GM18498 (cell line): ENCODE measurements around the gene C2CD4C.
"Not testable (repeated sequence)": the region's sequence is repeated elsewhere in the genome, so short reads cannot be mapped to it uniquely, and the experiment has no call there.

Source experiments
- ATAC-seq: cut with Tn5 transposase; IDR thresholded peaks from one replicate; pipeline ENCODE4 v1.9.1; 2021; ENCODE audit warnings: mild to moderate bottlenecking, moderate library complexity; ENCODE audit not compliant: unreplicated experiment

The C2CD4C gene

GRCh38 chr19:386189-386588 lies 22.8 kb downstream of the C2CD4C start:
- ATAC-seq, result not testable (repeated sequence)

DNA sequence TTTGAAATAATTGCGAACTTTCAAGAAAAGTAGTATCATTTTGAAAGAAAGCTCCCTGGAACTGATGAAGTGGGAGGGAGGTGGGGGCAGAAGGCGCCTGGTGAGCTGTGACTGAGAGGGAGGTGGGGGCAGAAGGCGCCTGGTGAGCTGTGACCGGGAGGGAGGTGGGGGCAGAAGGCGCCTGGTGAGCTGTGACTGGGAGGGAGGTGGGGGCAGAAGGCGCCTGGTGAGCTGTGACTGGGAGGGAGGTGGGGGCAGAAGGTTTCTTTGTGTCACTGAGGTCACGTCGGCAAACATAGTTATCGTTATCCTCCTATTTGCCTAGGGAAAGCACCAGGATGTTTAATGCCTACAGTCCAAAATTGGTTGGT lies 24.2 kb downstream of the C2CD4C start:
- ATAC-seq, result no peak

DNA sequence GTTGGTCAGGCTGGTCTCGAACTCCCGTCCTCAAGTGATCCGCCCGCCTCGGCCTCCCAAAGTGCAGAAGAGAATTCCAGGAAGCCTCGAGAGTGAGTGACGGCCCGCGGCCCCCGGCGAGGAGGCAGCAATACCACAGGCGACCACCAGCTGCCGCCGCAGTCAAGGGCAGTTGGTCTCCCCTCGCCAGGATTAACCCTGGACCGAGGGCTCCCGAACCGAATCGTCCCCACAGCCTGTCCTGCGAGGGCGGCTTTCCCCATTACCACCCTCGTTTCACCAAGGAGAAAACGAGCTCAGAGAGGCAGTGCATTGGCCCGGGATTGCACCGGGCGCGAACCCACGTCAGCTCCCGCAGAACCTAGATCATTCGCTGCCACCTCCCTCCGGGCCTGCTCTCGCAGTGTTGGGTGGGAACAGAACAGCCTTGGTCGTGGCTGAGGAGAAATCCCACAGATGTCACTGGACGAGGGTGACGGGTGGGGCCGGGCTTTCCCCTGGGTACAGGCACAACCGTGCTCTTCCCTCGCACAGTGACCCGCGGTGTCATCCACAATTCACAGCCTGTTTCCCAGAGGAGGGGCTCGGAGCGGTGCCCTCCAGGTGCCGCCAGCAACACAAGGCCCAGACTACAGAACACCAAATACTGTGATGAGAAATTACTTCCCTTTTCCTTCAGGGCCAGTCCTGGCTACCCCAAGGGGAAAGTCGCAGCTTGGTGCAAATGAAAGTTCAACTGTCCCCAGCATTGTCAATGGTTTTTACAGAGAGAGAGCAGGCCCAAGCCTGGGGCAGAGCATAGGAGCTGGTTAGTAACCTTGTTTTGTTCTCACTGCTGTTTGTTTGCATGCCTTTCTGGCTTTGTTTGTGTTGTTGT lies 24.8 kb downstream of the C2CD4C start:
- ATAC-seq, result no peak

DNA sequence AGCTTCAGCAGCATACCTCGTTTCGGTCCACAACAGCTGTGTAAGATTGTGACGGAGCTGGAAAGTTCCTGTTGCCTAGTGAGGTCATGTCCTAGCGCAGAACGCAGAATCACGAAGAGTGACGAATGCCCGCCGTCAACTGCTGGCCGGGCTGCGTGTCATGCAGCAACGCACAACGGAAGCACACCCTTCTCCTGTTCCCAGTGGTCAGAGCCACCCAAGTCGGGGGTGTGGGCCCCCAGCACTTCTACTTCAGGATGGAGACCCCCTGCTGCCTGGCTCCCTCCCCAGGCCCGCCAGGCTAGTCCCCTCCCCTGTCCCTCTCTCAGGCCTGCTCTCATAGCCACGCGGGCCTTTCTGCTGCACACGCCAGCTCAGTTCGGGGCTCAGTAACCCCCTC lies 25.9 kb downstream of the C2CD4C start:
- no peak for ATAC-seq

- ATAC-seq, result not testable (repeated sequence)
Measured at GRCh38 chr19:382578-382977, 26.4 kb downstream of the C2CD4C start.

- not testable (repeated sequence) for ATAC-seq
Measured at GRCh38 chr19:381901-382300, 27.0 kb downstream of the C2CD4C start.

DNA sequence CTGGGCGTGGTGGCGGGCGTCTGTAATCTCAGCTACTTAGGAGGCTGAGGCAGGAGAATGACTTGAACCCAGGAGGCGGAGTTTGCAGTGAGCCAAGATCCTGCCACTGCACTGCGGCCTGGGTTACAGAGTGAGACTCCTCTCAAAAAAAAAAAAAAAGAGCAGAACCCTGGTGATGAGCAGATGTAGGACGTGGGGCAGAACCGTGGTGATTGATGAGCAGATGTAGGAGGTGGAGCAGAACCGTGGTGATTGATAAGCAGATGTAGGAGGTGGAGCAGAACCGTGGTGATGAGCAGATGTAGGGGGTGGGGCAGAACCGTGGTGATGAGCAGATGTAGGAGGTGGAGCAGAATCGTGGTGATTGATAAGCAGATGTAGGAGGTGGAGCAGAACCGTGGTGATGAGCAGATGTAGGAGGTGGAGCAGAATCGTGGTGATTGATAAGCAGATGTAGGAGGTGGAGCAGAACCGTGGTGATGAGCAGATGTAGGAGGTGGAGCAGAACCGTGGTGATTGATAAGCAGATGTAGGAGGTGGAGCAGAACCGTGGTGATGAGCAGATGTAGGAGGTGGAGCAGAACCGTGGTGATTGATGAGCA lies 28.2 kb downstream of the C2CD4C start:
- not testable (repeated sequence) for ATAC-seq

- no peak for ATAC-seq
Measured at GRCh38 chr19:379796-380195, 29.2 kb downstream of the C2CD4C start.

DNA sequence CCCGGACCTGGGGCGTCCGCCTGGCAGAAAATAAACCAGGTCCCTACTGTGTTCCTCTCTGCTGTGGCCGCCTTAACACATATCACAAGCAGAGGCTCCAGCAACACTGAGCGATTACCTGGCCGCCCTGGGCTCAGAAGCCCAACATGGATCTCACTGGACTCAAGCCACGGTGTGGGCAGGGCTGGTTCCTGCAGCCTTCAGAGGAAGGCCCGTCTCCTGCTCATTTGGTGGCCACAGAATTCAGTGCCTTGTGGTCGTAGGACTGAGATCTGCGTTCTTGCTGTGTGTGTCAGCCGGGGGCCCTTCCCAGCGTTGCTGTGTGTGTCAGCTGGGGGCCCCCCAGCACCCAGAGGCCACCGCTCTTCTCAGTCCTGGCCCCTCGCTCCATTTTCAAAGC lies 30.2 kb downstream of the C2CD4C start:
- no peak for ATAC-seq

DNA sequence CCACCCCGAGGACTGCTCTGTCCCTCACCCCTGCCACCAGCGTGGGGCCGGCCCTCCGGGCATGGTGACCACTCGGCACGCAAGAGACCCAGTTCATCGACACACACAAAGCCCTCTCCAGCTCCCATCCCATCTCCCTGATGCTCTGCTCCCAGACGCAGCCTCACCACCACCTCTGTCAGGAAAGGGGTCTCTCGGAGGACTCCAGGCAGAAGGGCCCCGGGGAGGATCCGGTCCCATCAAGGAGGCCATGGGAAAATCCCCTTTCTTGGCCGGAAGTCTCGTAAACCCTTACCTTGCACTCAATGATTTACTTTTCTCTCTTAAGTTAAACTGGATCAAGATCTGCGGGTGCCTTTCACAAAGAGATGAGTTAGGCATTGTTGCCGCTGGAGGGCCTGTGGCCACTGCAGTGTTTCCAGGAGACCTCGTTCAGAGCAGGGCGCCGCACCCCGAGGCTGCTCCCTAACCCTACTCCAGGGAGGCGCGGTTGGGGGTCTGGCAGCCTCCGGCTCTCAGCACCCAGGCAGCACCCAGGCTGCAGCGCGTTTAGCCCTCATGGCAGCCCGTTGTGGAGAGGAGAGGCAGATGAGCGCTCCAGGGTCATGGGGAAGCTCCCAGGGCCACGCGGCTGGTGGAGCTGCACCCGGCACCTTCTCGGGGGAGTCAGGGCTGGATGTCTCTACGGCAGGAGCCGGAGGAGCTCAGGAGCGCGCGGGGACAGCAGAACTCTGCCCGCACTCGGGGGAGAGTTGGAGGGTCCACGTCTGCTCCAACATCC lies 31.0 kb downstream of the C2CD4C start:
- no peak for ATAC-seq

DNA sequence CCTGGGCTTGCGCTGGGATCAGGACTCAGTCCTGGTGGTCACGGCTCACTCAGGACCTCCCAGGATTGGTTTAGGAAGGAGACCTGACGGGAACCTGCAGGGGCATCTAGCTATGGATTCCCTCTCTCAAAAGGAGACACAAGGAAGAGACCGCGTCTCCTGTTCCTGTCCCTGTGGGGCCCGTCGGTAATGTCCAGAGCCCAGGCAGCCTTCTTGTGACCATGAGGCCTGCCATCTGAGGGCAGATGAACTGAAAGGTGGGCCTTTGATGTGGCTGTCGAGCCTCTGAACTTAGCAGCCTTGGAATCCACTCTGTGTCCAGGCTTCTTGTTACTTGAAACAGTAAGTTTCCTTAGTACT lies 32.9 kb downstream of the C2CD4C start:
- no peak for ATAC-seq

DNA sequence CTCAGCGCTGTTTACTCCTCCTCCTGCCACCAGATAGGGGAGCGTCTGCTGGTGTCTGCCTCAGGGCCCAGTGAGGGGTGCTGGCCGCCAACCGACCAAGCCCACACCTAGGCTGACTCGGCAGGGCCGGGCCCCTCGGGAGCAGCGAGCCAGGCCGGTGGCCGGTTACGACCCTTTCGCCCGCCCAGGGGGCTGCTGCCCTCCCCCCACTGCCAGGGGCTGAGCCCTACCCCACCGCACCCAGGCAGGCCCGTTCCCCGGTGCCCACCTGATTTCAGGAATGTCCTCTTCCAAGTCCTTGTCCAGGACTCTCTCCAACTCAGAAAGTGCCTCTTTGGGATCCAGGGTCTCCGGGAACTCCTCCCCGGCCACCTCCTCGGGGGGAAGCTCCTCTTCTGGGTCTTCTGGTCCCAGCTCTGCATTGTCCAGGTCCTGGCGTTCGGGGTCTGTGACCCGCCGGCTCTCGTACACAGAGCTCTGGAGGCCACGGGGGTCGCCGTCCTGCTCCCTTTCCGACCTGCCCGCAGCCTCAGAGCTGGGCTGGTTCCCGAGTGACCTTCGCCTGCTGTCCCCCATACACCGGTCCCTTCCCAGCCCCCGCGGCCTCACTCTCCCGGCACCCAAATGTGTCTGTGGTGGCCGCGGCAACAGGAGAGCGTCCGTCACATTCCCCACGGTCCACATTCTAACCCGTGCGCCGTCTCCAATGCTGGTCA lies 33.4 kb downstream of the C2CD4C start:
- no peak for ATAC-seq

DNA sequence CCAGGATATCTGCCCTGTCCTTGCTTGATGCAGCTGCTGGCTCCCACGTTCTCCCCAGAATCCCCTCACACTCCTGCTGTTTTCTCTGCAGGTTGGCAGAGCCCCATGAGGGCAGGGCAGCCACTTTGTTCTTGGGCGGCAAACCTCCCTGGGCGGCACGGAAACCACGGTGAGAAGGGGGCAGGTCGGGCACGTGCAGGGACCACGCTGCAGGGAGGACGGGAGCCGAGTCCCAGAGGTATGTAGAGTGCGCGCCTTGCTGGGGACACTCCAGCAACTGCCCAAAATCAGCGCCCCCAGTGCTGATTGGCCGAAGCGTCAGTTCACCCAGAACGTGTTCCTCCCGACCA lies 34.1 kb downstream of the C2CD4C start:
- no peak for ATAC-seq

DNA sequence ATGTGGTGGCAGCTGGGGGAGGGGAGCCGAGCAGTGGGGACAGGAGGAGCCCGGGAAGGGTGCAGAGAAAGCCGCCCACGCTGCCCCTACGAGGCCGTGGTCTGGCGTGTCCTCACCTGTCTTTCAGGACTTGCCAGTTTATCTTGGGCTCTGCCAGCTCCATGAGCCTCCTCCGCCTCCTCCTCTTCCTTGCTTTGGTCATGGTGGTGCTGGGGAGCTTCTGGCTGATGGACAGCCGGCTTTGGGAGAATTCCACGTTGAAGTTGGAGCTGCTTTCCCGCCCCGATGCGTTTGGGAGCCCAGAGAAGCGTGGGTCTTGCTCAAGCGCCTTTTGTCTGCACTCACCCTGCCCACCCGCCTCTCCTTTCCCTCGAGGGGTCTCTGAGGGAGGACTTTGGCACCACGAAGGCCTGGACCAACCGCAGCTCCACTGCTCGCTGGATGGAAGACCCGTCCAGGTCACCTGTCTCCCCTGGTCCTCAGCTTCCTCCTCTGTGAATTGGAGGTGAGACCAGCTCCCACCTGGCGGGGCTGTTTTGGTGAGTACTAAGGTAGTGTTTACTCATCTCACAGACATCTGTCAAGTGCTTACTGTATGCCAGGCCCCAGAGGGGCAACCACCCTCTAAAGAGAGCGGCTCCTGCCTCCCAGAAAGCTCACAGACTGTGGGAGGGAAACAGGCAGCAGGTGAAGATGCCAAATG lies 34.6 kb downstream of the C2CD4C start:
- ATAC-seq, result no peak

- no peak for ATAC-seq
Measured at GRCh38 chr19:373391-374182, 35.4 kb downstream of the C2CD4C start.

DNA sequence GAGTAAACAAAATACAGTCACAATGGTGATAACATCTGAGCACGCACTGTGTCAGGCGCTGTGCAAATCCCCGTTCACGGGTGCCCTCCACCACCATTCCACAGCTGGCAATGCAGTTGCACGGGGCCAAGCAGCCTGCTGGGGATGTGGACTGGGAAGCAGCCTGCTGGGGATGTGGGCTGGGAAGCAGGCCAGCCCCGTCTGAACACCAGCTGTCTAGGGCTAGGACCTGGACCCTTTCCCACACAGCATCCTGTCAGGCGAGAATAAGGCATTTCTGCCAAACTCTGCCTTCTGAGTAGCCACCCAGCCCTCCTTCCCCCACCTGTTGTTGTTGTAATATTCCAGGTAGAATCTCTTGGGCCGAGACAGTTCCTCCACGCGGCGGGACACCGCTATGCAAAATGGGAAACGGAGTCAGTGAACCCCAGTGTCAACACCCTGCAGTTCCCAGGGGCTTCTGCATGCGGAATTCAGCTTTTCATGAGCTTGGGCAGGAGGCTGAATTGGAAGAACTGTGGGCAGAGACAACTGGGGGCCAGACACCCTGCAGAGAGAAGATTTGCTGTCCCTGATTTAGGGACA lies 36.5 kb downstream of the C2CD4C start:
- no peak for ATAC-seq

GRCh38 chr19:371501-372168 lies 37.3 kb downstream of the C2CD4C start:
- no peak for ATAC-seq

- ATAC-seq, result no peak
Measured at GRCh38 chr19:370641-371330, 38.2 kb downstream of the C2CD4C start.
